Activated T-helper 17 cell treated with anti-CD3 and anti-CD28 coated beads, Interleukin-2, amount 50 U/mL, for 72 hours (primary cell): Measurements from ENCODE around the gene LIMK1. TPM values are rescaled to one million over a fixed set of nuclear protein-coding genes. Genes with fewer than 3 reads are reported as not detected.

Source experiments
- ATAC-seq: fragments of 150-1000 bp; cut with Tn5 transposase; replicated peaks from 2 replicates; pipeline ENCODE4 v1.10.0; 2021; ENCODE audit warnings: mild to moderate bottlenecking, moderate library complexity
- H3K27ac Mint-ChIP-seq: one replicate; pipeline ENCODE4 v1.8.0; 2022; ENCODE audit warnings: mixed read lengths
- H3K27me3 Mint-ChIP-seq: one replicate; pipeline ENCODE4 v1.8.0; 2022; ENCODE audit warnings: mixed read lengths
- H3K36me3 Mint-ChIP-seq: one replicate; pipeline ENCODE4 v1.8.0; 2022; ENCODE audit warnings: low read depth, mild to moderate bottlenecking, mixed read lengths
- H3K4me1 Mint-ChIP-seq: one replicate; pipeline ENCODE4 v1.8.0; 2022; ENCODE audit warnings: mixed read lengths
- H3K4me3 Mint-ChIP-seq: one replicate; pipeline ENCODE4 v1.8.0; 2022; ENCODE audit warnings: mild to moderate bottlenecking, mixed read lengths
- H3K9me3 Mint-ChIP-seq: one replicate; pipeline ENCODE4 v1.8.0; 2022; ENCODE audit warnings: mixed read lengths
- total RNA-seq, 2 donors: library from RNA; stranded (reverse); gene quantifications; one replicate each; pipeline ENCODE4 v1.2.3, GENCODE V29; 2022

Gene LIMK1
- total RNA-seq, 2 donors from 2014 or later = 12.7 to 20.2 TPM

DNA sequence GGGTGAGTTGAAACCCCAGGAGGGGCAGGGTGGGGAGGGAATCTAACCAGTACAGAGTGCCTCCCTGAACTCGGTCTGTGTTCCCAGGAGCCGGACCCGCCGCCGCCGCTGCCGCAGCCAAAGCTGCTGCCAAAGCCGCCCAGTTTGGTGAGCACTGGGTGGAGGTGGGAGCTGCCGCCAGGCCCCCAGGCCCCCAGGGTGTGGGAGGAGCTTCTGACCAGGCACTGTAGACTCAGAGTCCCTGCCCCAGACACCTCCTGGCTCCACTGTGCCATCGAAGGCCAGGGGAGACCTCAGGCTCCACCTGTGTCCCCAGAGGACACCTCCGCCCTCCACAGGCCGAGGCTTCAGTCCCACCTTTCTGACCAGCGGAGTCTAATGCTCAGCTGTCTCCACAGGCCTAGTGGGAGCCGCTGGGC is 20.4 kb upstream of the LIMK1 start:
- no peak overlapping the region for H3K4me3 Mint-ChIP-seq
- H3K9me3 Mint-ChIP-seq = no peaks in the 10 kb centered on the region
- ATAC-seq = no peak
- H3K27ac Mint-ChIP-seq = peak overlapping the region; percentile 72
- no peaks in the 10 kb centered on the region for H3K36me3 Mint-ChIP-seq
- peaks cover under 1% of the 10 kb centered on the region for H3K27me3 Mint-ChIP-seq
- no peaks in the 10 kb centered on the region for H3K4me1 Mint-ChIP-seq

DNA sequence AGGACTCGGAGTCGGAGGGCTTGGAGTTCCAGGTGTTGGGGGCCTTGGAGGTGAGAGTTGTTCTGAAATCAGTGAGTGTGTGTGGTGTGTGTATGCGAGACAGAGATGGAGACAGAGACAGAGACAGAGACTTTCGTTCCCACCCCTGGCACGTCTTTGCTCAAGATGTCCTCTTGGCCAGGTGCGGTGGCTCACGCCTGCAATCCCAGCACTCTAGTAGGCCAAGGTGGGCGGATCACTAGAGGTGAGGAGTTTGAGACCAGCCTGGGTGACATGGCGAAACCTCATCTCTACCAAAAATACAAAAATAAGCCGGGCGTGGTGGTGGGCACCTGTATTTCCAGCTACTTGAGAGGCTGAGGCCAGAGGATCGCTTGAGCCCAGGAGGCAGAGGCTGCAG is 20.0 kb upstream of the LIMK1 start:
- ATAC-seq = no peak
- Mint-ChIP-seq H3K4me1 (no peaks in the 10 kb centered on the region), H3K36me3 (no peaks in the 10 kb centered on the region)

DNA sequence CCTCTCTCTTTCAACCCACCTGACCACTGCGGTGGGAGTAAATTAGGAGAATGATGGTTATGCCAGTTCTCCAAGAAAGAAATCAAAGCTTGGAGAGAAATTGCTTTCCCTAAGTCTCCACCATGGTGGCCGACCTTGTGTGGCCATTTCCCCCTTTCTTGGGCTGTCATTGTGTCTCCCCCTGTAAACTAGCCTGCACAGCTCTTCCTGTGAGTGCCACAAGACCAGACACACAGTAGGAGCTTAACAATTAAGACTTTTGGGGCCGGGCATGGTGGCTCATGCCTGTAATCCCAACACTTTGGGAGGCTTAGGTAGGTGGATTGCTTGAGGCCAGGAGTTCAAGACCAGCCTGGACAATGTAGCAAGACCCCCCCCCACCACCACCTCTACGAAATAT is 18.9 kb upstream of the LIMK1 start:
- no peaks in the 10 kb centered on the region for H3K36me3 Mint-ChIP-seq
- H3K4me1 Mint-ChIP-seq = no peaks in the 10 kb centered on the region
- H3K27ac Mint-ChIP-seq = no peak overlapping the region
- H3K27me3 Mint-ChIP-seq = no peaks in the 10 kb centered on the region
- ATAC-seq = no peak
- H3K9me3 Mint-ChIP-seq = no peaks in the 10 kb centered on the region
- no peak overlapping the region for H3K4me3 Mint-ChIP-seq

More for the DNA sequence above, 20.0 kb upstream of the LIMK1 start:
- Mint-ChIP-seq H3K9me3 (no peaks in the 10 kb centered on the region), H3K27me3 (no peaks in the 10 kb centered on the region), H3K27ac (peak overlapping the region; percentile 72), H3K4me3 (no peak overlapping the region)

DNA sequence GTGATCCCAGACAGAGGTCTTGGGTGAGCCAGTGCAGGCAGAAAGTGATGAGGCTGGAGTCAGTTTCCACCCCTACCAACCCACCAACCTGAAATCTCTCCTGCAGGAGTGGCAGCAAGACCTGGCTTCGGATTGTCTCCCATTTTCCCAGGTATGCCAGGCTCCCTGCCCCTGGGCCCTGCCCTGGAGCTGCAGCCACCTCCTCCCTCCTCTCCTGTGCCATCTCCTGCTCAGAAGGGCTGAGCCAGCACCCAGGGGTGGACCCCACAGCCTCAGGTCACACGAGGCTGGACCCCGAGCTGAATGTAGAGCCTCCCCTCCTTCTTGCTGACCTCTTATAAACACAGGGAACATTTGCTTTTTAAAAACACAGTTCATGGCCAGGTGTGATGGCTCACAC is 17.0 kb upstream of the LIMK1 start:
- ATAC-seq = no peak
- H3K9me3 Mint-ChIP-seq = no peaks in the 10 kb centered on the region
- no peak overlapping the region for H3K27ac Mint-ChIP-seq
- no peaks in the 10 kb centered on the region for H3K27me3 Mint-ChIP-seq
- no peaks in the 10 kb centered on the region for H3K4me1 Mint-ChIP-seq
- no peak overlapping the region for H3K4me3 Mint-ChIP-seq
- H3K36me3 Mint-ChIP-seq = no peaks in the 10 kb centered on the region

DNA sequence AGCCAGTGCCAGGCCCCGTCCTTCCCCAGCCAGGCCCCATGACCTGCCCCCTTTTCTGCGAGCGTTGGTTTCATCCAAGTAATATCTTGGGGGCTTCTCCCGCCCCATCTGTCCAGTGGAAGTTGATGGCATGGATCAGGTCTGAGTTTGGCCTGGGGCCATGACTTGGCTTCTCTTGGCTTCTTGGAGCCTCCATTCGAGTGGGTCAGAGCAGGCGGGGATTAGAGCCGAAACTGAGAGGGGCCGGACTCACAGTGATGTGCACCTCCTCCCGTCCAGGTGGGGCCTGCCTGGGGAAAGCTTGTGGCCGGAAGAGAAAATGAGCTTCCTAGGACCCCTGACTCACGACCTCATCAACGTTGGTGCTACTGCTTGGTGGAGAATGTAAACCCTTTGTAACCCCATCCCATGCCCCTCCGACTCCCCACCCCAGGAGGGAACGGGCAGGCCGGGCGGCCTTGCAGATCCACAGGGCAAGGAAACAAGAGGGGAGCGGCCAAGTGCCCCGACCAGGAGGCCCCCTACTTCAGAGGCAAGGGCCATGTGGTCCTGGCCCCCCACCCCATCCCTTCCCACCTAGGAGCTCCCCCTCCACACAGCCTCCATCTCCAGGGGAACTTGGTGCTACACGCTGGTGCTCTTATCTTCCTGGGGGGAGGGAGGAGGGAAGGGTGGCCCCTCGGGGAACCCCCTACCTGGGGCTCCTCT is 15.1 kb upstream of the LIMK1 start:
- Mint-ChIP-seq H3K9me3 (no peaks in the 10 kb centered on the region), H3K4me3 (no peak overlapping the region), H3K4me1 (no peaks in the 10 kb centered on the region), H3K27ac (no peak overlapping the region), H3K36me3 (no peaks in the 10 kb centered on the region), H3K27me3 (no peaks in the 10 kb centered on the region)
- no peak for ATAC-seq

DNA sequence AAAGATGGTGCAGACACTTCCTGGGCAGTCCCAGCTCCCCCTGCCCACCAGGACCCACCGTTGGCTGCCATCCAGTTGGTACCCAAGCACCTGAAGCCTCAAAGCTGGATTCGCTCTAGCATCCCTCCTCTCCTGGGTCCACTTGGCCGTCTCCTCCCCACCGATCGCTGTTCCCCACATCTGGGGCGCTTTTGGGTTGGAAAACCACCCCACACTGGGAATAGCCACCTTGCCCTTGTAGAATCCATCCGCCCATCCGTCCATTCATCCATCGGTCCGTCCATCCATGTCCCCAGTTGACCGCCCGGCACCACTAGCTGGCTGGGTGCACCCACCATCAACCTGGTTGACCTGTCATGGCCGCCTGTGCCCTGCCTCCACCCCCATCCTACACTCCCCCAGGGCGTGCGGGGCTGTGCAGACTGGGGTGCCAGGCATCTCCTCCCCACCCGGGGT is 14.5 kb upstream of the LIMK1 start:
- no peak for ATAC-seq
- no peaks in the 10 kb centered on the region for H3K4me1 Mint-ChIP-seq
- H3K4me3 Mint-ChIP-seq = no peak overlapping the region
- no peaks in the 10 kb centered on the region for H3K36me3 Mint-ChIP-seq
- H3K27ac Mint-ChIP-seq = no peak overlapping the region
- no peaks in the 10 kb centered on the region for H3K27me3 Mint-ChIP-seq
- no peaks in the 10 kb centered on the region for H3K9me3 Mint-ChIP-seq

DNA sequence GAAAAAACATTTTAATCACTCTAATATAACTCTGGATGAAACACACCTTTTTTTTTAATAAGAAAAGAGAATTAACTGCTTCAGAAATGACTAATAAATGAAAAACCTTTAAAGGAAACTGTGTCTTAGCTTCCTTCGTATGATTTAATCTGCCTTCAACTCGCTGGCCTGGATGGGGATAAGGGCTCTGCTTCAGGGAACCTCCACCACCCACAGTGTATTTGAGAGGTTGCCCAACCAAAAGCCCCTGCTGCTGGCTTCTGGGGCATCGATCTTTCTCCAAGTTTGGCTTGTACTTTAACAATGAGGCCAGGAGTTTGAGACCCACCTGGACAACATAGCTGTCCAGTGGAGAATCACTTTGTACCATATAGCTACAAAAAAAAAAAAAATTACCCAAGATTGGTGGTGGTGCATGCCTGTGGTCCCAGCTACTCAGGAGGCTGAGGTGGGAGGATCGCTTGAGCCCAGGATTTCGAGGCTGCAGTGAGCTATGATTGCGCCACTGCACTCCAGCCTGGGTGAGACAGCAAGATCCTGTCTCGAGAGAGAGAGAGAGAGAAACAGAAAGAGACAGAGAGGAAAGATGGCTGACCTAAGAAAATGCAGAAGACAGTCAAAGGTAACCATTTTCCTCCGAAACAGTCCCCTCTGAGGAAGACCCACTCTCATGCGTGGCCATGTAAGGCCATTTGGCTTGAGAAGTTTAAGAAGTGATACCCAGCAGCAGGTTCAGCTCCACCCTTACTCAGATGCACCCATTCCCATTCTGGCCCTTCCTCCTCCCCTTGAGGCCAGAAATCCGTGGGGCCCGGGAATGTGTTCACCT is 13.6 kb upstream of the LIMK1 start:
- no peaks in the 10 kb centered on the region for H3K27me3 Mint-ChIP-seq
- H3K9me3 Mint-ChIP-seq = no peaks in the 10 kb centered on the region
- no peaks in the 10 kb centered on the region for H3K36me3 Mint-ChIP-seq
- no peak overlapping the region for H3K4me3 Mint-ChIP-seq
- no peaks in the 10 kb centered on the region for H3K4me1 Mint-ChIP-seq
- no peak overlapping the region for H3K27ac Mint-ChIP-seq
- ATAC-seq = no peak

DNA sequence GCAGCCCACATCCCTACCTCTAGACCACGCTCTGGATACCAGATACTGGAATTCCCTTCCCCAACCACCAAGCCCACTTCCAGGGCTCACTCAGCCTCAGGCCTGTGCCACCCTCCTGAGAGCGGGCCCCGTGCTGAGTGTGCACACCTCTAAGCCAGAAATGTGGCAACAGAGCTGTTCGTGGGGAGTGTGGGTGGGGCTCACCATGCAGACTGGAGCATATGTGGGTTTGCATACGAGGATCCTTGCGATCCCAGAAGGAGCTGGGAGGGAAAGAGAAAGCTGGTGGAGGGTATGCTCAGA is 13.0 kb upstream of the LIMK1 start:
- ATAC-seq = no peak
- Mint-ChIP-seq H3K36me3 (no peaks in the 10 kb centered on the region), H3K4me1 (no peaks in the 10 kb centered on the region), H3K27ac (no peak overlapping the region), H3K9me3 (no peaks in the 10 kb centered on the region), H3K27me3 (no peaks in the 10 kb centered on the region), H3K4me3 (no peak overlapping the region)

DNA sequence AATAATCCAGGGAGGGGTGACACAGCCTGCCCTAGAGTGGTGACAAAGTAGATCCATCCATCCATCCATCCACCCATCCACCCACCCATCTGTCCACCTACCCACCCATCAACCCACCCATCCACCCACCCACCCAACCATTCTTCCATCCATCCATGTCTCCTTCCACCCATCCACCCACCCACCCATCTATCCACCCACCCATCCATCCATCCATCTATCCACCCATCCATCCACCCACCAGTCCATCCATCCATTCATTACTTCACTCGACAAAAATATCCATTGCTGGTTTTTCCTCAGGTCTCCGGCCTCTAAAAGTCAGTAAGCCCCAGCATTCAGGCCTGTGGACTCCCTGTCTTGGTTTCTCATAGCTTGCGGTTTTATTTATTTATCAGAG is 12.5 kb upstream of the LIMK1 start:
- Mint-ChIP-seq H3K27ac (no peak overlapping the region), H3K9me3 (no peaks in the 10 kb centered on the region), H3K4me3 (no peak overlapping the region), H3K36me3 (no peaks in the 10 kb centered on the region), H3K4me1 (no peaks in the 10 kb centered on the region), H3K27me3 (no peaks in the 10 kb centered on the region)
- ATAC-seq = no peak

DNA sequence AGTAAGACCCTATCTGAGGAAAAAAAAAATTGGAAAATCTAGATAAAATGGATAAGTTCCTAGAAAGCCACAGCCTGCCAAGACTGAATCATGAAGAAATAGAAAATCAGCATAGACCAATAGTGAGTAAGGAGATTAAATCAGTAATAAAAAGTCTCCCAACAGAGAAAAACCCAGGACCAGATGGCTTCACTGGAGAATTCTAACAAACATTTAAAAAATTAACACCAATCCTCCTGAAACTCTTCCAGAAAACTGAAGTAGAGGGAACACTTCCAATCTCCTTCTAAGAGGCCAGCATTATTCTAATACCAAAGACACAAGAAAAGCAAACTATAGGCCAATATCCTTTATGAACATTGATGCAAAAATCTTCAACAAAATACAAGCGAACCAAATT is 8.8 kb upstream of the LIMK1 start:
- Mint-ChIP-seq H3K27ac (no peak overlapping the region), H3K36me3 (no peaks in the 10 kb centered on the region), H3K27me3 (no peaks in the 10 kb centered on the region), H3K4me1 (no peaks in the 10 kb centered on the region), H3K9me3 (no peaks in the 10 kb centered on the region), H3K4me3 (no peak overlapping the region)
- no peak for ATAC-seq

DNA sequence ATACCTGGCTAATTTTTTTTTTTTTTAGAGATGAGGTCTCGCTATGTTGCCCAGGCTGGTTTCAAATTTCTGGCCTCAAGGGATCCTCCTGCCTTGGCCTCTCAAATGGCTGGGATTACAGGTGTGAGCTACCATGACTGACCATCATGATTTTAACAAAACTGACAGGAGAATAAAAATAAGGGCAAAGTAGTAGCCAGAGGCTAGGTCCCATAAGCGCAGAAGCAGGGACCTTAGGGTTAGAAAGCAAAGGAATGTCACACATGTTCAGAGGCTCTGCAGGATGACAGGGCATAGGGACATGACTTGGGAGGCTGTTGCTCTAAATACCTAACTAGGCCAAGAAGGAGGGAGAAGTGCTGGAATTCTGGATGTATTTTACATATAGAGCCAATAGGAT is 5.1 kb upstream of the LIMK1 start:
- no peak for ATAC-seq
- H3K27me3 Mint-ChIP-seq = no peaks in the 10 kb centered on the region
- no peak overlapping the region for H3K4me3 Mint-ChIP-seq
- H3K9me3 Mint-ChIP-seq = no peaks in the 10 kb centered on the region
- H3K4me1 Mint-ChIP-seq = no peaks in the 10 kb centered on the region
- H3K36me3 Mint-ChIP-seq = no peaks in the 10 kb centered on the region
- H3K27ac Mint-ChIP-seq = no peak overlapping the region

DNA sequence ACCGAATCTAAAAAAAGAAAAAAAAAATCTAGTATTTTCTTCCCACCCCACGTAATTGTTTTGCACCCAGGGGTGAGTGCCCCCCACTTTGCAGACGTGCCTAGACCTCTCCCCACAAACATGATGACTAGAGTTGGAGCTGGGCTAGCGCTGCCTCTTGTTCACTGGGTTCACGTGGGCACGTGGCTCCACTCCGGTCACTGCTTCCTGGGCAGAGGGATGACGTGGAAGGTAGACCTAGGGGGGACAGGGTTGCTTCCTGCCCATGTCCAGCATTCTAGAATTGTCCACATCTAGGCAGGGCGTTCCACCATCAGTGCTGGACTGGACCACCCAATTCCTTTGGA is 861 bp upstream of the LIMK1 start:
- no peak overlapping the region for H3K27ac Mint-ChIP-seq
- H3K4me3 Mint-ChIP-seq = peak overlapping the region; percentile 62
- H3K9me3 Mint-ChIP-seq = no peaks in the 10 kb centered on the region
- H3K4me1 Mint-ChIP-seq = no peaks in the 10 kb centered on the region
- no peaks in the 10 kb centered on the region for H3K36me3 Mint-ChIP-seq
- H3K27me3 Mint-ChIP-seq = no peaks in the 10 kb centered on the region
- no peak for ATAC-seq

DNA sequence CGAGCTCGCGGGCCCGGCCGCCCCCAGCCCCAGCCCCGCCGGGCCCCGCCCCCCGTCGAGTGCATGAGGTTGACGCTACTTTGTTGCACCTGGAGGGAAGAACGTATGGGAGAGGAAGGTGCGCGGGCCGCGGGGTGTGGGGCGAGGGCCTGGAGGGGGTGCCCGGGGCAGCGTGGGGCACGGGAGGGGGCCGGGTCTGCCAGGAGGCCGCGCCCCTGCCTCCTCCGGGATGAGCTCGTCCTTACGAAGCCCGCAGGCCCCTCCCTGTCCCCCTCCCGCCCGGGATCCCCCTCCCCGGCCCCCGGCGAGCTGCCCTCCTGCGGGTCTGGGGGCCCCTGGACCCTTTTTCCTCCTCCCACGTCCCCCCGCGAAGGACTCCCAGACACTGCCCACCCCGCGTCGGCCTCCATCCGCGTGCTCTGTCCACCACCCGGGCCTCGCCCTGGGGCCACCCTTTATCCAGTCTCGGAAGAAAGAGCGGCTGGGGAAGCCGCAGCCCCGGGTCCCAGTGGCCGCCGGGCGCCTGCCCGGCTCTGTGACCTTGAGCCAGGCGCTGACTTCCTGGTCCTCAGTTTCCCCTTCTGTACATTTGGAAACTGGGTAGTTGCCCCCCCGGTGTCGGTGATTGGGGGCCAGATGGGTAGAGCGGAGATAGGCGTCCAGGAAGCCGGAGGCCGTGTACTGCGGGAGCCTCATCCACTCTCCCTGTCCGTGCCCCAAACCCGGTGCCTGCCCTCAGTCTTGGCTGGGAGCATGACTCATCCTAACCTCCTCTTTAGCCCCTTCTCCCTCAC is 521 bp downstream of the LIMK1 start:
- H3K4me1 Mint-ChIP-seq = no peaks in the 10 kb centered on the region
- H3K27me3 Mint-ChIP-seq = no peaks in the 10 kb centered on the region
- H3K36me3 Mint-ChIP-seq = no peaks in the 10 kb centered on the region
- H3K9me3 Mint-ChIP-seq = no peaks in the 10 kb centered on the region
- H3K27ac Mint-ChIP-seq = peak overlapping the region; percentile 85
- peak overlapping the region; percentile 83 for H3K4me3 Mint-ChIP-seq
- peak; percentile 70 for ATAC-seq

DNA sequence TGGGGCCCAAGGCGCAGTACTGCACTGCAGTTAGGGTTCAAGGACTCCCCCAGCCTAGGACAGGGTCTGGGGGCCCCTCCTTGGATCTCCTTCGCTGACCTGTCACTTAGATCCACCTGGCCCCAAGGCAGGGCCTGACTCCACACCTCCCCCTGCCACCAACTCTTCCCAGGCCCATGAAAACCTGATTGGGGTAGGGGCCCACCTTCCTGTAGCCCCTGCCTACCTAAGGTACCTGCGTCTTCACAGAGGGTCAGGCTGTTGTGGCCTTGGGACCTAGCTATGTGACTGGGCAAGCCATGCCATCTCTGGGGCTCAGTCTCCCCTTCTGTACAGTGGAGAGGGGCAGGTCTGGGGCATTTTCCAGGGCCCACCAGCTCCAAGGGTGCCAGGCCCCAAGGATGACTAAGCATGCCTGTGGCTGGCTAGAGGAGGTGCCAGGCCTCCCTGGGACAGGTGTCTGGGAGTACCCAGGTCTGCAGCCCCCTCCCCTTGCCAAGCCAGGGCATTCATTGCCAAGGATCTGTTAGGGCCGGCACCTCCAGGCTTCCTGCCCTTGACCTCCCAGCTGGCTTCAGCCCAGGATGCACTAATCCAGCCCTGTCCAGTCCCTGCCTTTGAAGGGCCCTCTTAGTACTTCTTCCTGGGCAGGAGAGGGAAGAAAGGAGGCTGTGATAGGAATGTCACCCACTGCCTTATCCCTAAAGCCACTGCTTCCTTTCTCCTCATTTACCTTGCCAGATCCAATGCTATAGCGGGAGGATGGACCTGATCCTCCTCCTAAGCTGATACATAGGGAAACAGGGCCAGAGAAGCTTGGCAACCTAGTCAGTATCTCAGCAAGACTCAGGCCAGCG is 1.3 kb downstream of the LIMK1 start:
- H3K27ac Mint-ChIP-seq = peak overlapping the region; percentile 85
- H3K4me1 Mint-ChIP-seq = no peaks in the 10 kb centered on the region
- ATAC-seq = no peak
- peak overlapping the region; percentile 83 for H3K4me3 Mint-ChIP-seq
- H3K36me3 Mint-ChIP-seq = no peaks in the 10 kb centered on the region
- no peaks in the 10 kb centered on the region for H3K27me3 Mint-ChIP-seq
- no peaks in the 10 kb centered on the region for H3K9me3 Mint-ChIP-seq
